Measurements from ENCODE around the gene ITPR3.
"Not testable (repeated sequence)": the region's sequence is repeated elsewhere in the genome, so short reads cannot be mapped to it uniquely, and the experiment has no call there.

Gene ITPR3

DNA sequence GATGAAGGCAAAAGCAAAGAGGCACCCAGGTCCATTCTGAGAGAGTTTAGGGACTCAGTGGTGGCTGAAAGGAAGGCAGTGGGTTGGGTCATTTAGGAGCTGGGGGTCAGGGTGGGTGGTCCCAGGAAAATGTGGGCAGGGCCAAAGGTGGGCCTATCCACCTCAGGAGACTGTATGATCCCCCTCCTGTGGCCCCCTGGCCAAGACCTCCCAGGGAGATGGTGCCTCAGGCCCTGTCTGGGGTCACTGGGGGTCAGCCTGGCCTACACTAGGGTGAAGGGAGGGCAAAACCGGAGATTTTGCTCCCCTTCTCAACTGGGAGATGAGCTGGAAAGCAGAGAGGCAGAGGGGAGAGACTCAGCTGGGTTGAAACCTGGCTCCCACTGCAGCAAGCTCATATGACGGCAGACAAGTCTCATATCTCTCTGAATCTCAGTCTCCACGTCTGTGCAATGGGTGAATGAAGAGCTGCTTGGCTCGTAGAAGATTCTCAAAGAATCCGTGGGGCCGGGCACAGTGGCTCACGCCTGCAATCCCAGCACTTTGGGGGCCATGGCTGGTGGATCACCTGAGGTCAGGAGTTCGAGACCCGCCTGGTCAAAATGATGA is 29.6 kb upstream of the ITPR3 start:
- no peak for DNase-seq

DNA sequence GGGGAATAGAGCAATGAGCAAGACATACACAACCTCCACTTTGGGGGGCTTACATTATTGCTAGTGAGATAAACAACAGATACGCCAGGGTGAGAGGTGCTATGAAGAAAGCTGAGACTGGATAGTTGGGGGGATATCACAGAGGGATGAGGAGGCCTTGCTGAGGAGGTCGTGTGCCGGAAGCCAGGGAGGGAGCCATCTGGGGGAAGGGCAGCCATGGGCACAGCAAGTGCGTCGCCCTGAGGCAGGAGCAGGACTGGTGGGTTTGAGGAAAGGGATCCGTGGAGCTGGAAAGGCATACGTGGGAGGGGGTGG is 28.9 kb upstream of the ITPR3 start:
- DNase-seq, result no peak

DNA sequence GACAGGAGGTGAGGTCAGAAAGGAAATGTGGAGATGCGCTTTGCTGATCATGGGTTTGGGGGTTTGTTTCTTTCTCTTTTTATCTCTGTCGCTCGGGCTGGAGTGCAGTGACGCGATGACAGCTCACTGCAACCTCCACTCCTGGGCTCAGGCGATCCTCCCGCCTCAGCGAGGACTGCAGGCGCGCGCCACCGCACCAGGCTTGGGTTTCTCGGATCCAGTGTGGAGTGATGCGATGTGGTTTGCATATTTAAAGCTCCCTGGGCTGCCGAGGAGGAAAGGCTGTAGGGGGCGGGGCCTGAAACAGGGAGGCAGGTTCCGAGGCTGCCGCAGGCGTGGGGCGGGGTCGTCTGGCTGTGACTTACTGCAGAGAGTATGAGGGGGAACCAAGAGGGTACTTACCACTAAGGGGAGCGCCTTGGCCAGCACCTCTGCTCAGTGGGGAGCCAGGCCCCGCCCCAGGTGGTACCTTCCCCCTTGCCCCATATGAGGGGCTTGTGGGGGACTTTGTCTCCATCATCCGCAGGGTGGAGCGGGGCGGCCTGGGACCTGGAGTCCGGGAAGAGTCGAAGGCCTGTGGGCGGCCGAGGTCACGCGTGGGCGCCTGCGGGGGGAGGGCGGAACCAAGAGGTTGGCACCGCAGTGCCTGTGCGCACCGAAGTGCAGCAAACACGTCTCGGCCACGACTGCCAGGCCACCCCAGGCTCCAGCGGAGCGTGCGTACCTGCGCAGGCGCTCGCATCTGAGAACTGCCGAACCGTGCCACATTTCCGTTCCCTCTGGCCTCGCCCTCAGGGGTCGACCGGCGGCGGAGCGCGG is 28.3 kb upstream of the ITPR3 start:
- peak; percentile 55 for DNase-seq

DNA sequence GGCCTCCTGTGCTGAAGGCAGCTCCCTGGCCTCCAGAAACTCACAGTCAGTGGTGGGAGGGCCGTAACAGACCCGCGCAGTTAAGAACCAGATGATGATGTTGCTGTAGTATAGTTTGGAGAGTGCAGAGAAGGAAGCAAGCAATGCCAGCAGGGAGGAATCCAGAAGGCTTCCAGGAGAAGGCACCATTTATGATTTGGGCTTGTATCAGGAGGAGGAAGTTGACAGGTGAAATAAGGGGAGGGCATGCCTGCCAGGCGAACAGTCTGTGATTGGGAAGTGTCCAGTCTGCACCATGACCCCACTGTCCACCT is 27.8 kb upstream of the ITPR3 start:
- no peak for DNase-seq

DNA sequence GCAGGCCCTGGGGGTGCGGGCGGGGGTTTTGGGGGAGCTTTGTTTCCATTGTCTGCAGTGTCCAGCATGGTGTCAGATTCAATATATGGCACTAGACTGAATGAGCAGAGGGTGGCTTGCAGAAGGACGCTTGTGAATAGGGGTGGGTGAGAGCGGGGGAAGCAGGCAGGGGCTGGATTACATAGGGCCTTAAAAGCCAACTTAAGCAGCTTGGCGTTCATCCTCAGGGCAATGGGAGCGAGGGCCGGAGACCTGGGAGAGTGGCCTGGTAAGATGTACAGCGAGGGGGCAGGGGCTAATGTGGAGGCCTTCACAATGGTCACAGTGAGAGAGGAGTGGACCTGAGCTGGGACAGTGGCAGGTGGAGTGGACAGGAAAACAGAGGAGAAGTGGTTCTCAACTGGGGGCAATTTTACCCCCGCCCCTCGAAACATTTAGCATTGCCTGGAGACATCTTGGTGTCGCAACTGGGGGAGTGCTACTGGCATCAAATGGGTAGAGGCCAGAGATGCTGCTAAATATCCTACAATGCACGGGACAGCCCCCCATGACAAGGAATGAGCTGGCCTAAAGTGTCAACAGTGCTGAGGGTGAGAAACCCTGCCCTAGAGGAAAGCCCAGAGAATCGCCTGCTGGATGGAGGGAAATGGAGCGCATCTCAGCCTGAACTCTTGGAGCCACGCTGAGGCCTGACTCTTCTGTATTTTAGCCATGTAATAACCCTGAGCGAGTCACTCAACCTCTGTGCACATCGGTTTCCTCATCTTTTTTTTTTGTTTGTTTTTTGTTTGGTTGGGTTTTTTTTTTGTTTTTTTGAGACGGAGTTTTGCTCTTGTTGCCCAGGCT is 25.9 kb upstream of the ITPR3 start:
- no peak for DNase-seq

DNA sequence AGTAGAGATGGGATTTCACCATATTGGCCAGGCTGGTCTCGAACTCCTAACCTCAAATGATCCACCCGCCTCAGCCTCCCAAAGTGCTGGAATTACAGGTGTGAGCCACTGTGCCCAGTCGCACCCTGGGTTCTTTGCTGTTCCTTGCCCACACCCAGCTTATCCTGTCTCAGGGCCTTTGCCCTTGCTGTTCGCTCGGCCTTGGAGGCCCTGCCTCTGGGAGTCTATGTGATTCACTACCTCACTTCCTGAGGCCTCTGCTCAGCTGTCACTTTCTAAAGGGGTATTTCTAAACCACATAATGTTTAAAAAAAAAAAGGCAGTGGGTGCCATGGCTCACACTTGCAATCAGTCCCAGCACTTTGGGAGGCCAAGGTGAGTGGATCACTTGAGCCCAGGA is 24.2 kb upstream of the ITPR3 start:
- DNase-seq, result not testable (repeated sequence)

DNA sequence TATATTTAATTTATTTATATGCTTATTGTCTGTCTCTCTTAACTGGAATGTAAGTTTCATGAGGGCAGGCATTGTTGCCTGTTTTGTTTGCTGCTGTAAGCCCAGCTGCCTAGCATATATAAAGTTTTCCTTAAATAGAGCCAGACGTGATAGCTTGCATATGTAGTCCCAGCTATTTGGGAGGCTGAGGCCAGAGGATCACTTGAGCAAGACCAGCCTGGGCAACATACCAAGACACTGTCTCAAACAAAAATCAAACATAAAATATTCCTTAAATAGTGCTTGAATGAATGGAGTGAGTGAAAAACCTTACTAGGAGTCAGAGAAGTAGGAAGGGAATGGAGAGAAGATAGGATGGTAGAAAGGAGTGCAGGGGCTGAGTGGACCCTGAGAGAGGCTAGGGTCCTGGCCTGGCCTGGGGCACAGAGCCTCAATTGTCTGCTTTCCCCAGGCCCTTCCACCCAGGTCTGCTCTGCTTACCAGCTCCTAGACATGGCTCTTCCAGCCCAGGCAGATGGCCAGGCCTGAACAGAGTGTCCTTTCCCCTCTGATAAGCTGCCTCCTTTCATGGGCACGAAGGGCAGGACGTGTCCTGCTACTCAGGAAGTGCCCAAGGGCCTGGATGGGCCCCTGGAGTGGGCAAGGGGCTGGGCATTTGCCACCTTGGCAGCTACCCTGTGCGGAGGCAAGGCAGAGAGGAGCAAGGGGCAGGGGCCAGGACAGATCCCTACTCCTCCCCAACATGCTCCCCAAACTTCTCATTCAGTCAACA is 23.4 kb upstream of the ITPR3 start:
- no peak for DNase-seq

DNA sequence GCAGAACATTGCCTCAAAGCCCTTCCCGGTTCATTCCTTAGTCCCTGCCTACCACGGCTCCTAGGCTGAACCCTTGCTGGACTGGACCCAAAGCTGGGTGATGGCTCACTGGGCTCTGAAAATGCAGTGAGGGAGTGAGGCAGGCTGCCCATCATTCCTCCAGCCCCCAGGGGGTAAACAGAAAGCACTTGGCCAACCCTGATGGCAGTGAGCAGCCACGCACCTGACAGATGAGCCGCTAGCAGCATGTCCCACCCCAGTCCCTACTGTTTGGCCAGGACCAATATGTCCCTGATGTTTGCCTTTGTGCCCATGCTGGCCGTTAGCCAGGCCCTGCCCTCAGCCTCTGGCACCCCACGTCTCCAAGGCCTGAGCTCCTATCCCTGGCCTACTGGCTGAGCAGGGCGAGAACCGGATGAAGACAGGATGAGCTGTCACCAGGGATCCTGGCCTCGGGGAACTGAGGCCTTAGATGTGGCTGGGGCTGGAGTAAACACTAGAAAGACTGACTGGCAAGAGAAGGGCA is 21.6 kb upstream of the ITPR3 start:
- no peak for DNase-seq

DNA sequence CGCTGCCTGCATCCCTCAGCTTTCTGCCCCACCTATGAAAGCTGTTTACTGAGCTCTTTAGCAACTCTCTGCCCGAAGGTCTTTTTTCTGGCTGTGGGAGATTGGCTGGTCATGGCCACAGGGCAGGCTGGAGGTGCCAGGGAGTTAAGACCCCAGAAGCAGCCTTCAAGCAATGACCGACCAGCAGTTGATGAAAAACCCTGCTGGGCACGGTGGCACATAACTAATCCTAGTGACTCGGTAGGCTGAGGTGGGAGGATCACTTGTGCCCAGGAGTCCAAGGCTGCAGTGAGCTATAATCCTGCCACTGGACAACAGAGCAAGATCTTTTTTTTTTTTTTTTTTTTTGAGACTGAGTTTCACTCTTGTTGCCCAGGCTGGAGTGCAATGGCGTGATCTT is 20.4 kb upstream of the ITPR3 start:
- no peak for DNase-seq

DNA sequence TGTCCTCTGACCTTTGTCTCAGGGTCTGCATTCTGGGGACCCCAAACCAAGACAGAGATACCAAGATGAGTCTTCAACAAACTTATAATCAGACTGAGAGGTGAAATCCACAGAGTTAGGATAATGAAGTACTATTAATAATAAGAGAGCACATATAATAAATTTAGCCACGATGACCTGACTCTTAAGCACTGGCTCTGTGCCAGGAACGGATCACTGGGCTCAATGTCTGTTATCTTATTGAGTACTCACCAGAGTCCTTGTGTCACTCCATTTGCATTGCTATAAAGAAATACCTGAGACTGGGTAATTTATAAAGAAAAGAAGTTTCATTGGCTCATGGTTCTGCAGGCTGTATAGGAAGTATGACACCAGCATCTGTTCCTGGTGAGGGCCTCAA is 18.9 kb upstream of the ITPR3 start:
- no peak for DNase-seq

DNA sequence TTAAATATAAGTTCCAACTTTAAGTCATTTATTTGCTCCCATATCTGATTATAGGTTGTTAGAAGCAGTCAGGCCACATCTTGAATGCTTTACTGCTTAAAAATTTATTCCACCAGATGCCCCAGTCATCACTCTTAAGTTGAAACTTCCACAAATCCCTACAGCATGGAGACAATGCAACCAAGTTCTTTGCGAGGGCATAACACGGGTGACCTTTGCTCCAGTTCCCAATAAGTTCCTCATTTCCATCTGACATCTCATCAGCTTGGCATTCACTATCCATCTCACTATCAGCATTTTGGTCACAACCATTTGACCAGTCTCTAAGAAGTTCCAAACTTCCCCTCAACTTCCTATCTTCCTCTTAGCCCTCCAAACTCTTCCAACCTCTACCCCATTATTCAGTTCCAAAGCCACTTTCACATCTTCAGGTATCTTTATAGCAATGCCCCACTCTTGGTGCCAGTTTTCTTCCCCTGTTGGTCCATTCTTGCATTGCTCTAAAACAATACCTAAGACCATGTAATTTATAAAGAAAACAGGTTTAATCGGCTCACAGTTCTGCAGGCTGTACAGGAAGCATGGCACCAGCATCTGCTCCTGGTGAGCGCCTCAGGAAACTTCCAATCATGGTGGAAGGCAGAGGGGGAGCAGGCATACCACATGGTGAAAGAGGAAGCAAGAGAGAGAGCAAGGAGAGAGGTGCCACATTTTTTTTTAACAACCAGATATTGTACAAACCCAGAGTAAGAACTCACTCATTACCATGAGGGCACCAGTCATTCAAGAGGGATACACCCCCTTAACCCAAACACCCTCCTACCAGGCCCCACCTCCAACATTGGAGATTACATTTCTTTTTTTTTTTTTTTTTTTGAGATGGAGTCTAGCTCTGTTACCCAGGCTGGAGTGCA is 15.9 kb upstream of the ITPR3 start:
- DNase-seq, result no peak

DNA sequence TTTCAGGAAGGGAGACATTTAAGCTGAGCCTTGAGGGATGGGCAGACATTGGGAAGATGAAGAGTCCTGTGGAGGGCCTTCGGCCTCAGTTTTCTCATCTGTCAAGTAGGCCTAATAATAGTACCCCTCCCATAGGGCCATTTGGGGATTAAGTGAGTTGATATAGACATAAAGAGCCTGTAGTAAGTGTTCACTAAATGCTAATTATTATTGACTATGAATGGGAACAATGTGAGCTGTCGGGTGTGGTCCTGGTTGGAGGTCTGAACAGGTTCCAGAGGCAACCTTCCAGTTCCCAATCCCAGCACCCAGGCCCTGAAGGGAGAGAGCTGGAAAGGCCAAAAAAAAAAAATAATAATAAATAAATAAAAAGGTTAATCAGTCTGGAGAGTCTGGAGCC is 14.5 kb upstream of the ITPR3 start:
- no peak for DNase-seq

DNA sequence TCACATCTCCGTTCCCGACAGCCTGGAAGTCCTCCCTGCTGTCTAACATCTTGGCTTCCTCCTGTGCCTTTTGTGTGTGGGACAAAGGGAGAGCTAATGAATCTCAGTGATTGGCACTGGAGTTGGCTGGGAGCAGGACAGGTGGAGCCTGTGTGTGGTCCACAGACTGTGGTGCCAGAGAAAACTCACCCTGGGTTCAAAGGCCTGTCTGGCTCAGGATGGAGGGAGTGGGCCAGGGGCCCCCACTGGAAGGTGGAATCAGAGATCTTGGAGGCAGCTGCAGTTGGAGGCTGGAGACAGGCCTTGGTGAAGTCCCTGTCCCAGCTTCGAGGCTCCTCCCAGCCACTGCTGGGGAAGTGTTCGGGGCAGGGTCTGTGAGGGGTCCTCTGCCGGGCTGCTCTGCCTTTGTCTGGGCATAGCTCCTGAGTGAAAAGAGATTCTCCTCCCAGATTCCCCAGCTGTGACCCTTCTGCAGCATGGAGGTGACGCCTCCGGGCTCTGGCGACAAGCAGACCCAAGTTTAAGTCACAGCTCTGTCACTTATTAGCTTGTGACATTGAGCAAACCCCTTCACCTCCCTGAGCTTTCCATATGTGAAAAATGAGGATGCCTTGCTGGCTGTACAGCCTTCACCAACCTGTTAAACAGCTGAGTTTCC is 13.9 kb upstream of the ITPR3 start:
- DNase-seq, result no peak

DNA sequence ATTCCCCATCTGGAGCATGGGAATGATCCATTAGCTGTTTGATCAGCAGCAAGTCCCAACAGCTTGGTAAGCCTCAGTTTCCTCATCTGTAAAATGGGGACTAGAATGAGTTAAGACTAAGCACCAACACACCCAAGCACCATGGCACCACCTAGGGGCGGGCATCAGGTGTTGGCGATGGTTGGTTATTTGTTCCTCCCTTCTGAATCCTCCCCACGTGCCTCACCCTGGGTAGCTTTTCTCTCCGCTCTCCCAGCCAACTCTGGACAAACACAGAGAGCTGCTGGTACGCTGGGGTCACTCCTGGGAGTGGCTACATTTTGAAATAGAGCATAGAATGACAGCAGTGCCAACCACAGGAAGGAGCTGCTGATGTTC is 13.3 kb upstream of the ITPR3 start:
- DNase-seq, result peak; percentile 47

DNA sequence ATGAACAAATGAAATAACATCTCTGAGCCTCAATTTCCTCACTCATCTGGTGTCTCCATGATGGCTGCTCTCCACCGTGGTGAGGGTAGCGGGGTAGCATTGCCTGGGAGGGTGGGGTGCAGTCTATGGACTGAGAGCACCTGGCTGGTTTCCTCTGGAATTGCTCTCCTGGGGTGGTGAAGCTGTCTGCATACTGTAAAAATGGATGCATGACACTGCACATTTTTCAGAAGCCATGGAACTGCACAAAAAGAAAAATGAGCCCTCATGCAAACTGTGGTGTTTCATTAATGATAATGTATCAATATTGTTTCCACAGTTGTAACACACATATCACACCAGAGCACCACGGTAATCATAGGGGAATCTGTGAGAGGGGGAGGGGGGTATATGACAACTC is 12.1 kb upstream of the ITPR3 start:
- DNase-seq, result no peak

DNA sequence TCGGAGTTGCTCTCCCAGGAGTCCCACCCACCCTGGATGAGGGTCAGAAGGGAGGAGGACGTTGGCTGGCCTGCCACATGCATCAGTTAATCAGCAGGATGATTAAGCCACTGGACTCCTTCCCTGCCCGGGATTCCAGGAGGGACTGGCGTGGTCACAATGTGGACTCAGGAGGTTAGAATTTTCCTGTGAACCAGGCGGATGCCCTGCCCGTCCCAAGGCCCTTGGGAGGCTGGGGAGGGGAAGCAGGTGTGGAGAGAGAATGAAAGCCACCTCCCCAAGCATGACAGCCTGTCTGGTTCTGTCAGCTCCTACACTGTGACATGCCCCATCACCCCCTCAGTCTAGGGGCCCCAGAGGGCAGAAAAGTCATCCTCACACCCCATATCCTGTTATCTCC is 11.6 kb upstream of the ITPR3 start:
- no peak for DNase-seq

DNA sequence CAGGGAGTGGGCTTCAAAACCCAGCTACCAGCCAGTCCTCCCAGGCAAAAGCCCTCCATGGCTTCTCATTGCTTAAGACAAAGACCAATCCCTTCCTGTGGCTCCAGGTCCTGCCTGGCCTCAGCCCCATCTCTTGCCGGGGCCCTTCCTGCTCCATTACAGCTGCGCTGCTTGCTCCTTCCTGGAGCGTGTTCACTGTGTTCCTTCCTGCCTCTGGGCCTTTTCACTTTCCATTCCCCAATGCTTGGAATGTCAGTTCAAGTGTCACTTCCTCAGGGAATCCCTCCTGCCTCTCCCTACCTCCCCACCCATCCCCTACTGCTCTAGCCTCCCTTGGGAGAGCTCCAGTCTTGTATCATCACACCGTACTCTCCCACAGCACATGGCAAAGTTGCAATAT is 11.1 kb upstream of the ITPR3 start:
- DNase-seq, result no peak

DNA sequence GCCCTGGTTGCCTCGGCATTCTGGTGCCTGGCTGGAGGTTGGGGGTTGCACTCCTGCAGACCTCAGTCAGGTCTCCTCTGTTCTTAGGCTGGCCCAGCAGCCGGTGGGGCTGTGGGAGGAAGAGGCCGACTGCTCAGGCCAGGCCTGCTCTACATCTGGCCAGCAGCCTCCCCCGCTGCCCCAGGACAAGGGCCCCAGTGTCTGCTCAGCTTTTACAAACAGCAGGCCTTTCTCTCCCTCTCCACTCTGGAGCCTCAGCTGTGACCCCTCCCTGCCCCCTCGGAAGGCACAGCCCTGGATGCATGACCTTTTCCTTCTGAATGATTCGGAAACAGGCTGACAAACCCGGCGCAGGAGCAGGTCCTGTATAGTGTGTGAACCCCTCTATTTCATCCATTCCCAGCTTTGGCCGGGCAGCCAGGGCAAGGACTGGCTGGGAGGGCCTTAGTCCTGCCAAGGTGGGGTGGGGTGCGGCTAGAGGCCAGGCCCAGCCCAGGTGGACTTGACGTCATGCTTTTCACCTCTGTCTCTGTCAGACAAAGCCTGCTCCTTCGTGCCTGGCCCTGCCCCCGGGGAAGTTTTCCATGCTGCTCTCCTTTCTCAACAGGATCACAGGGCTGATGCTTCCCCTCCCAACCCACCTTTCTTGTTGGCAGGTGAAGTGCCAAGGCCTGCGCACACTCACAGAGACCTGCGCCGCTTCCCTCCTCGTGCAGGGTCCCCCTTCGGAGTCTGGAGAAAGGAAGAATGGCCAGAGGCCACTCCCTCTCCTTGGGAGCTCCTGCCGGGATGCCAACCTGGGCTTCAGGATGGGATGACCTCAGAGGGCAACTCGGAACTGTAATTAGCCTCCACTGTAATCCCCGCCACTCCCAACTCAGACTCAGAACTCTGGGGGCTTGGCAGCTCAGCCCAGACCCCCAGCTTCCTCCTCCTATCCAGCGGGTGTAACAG is 10.1 kb upstream of the ITPR3 start:
- no peak for DNase-seq

DNA sequence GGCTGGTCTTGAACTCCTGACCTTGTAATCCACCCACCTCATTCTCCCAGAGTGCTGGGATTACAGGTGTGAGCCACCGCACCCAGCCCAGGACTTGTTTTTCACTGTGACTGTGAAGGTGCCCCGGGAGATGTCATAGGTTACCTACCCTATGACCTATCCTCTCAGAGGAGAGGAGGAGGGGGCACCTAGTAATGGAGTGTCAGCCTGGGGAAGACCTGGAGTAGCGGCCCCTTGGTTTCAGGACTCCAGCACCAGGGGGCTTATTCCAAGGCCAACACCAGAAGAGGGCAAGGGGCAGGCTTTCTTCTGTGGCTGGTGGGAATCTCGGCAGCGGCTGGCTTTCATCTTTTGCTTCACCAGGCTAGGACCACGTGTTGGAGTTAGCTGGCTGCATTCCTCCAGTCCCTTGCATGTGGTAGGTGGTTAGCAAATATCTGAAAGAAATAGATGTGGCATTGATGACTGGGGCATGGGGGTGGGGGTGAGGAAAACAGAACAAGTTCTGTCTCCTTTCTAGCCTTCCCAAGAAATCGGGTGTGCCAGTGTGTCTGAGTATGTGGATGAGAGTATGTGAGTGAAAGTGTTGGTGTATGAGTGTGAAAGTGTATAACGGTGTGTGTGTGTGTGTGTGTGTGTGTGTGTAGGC is 7.9 kb upstream of the ITPR3 start:
- DNase-seq, result no peak

DNA sequence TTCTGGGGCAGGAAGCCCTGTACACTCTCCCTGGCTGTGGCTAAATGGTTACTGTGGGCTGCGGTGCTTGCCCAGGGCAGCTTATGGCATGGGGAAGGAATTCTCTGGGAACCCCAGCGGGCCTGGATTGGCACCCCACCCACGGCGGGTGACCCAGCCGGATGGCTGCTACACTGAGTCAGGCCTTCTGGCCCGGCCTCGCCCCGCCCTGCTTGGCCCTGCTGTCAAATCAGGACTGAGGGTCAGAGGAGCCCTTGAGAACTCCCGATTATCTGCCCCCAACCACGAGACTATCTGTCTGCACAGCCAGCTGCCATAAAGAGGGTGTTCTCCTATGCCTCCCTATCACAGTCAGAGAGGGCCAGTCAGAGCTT is 7.3 kb upstream of the ITPR3 start:
- DNase-seq, result no peak
